Thoracic aorta (tissue), 2 donors: ENCODE measurements around the gene OR2A1. TPM values are rescaled to one million over a fixed set of nuclear protein-coding genes. Genes with fewer than 3 reads are reported as not detected.
"Not testable (repeated sequence)": the region's sequence is repeated elsewhere in the genome, so short reads cannot be mapped to it uniquely, and the experiment has no call there.

Source experiments
- ATAC-seq: fragments of 150-250 bp; one replicate; pipeline ENCODE4 v1.8.0; 2017; ENCODE audit warnings: low read depth; ENCODE audit not compliant: insufficient number of reproducible peaks, low FRiP score
- DNase-seq: peaks from one replicate; pipeline ENCODE4 v3.0.0-alpha.2; 2020; ENCODE audit warnings: low spot score
- H3K27ac ChIP-seq, 2 donors: fragments of 200-600 bp; sonication (generic); 1 replicate in 1 of 2; 2 replicates in 1 of 2; pipeline ENCODE4 v1.5.1; 2016; ENCODE audit warnings: mild to moderate bottlenecking in 2 of 2, moderate library complexity in 2 of 2
- H3K27me3 ChIP-seq: fragments of 200-600 bp; sonication (generic); replicated peaks from 2 replicates; pipeline ENCODE4 v1.6.0; 2016; ENCODE audit warnings: mild to moderate bottlenecking; ENCODE audit not compliant: insufficient read depth
- H3K36me3 ChIP-seq: fragments of 200-600 bp; sonication (generic); one replicate; pipeline ENCODE4 v1.5.1; 2016
- H3K4me1 ChIP-seq, 2 donors: fragments of 200-600 bp; sonication (generic); 1 replicate in 1 of 2; 2 replicates in 1 of 2; pipeline versions ENCODE4 v1.5.1 to v1.6.0; 2016; ENCODE audit warnings: low read depth in 2 of 2, mild to moderate bottlenecking in 1 of 2; ENCODE audit not compliant: control insufficient read depth in 1 of 2
- H3K4me3 ChIP-seq: fragments of 200-600 bp; sonication (generic); 2 replicates; pipeline ENCODE4 v1.5.1; 2016; ENCODE audit warnings: mild to moderate bottlenecking
- H3K9me3 ChIP-seq: fragments of 200-600 bp; sonication (generic); 2 replicates; pipeline ENCODE4 v1.5.1; 2016
- total RNA-seq, 2 donors: library from RNA; depleted of rRNA; stranded (reverse); fragments of >200 nt; gene quantifications; one replicate each; pipeline versions ENCODE4 v1.1.0 to v1.2.3, GENCODE V29; 2016

OR2A1 gene
- under 1 TPM in 1 of 2 donors, not detected in 1; 0.14 TPM for total RNA-seq

- not testable (repeated sequence) for H3K9me3 ChIP-seq, H3K27me3 ChIP-seq, H3K27ac ChIP-seq, H3K4me1 ChIP-seq, H3K36me3 ChIP-seq, ATAC-seq, DNase-seq, H3K4me3 ChIP-seq
Observed at GRCh38 chr7:144311872-144312469, at the start of gene OR2A1. TSS of gene OR2A1 (plus strand) at chr7:144312419. CDS start at chr7:144318125, 5,706 bp downstream.

GRCh38 chr7:144264692-144265091 is 47.5 kb upstream of the OR2A1 start, which contains the start of gene OR2A7:
TSS of gene OR2A7 (minus strand) at chr7:144264792. CDS start at chr7:144259628, 5,164 bp downstream.
- ATAC-seq, H3K9me3 ChIP-seq, H3K4me1 ChIP-seq, H3K27ac ChIP-seq, DNase-seq, H3K36me3 ChIP-seq, H3K4me3 ChIP-seq, H3K27me3 ChIP-seq: not testable (repeated sequence)

- not testable (repeated sequence) for H3K9me3 ChIP-seq, H3K27ac ChIP-seq, ATAC-seq, H3K27me3 ChIP-seq, H3K36me3 ChIP-seq, H3K4me1 ChIP-seq, H3K4me3 ChIP-seq, DNase-seq
Observed at GRCh38 chr7:144269188-144269587, 43.0 kb upstream of the OR2A1 start, which contains the start of gene CTAGE8. TSS of gene CTAGE8 (minus strand) at chr7:144269288. CDS start at chr7:144269250, 38 bp downstream.

- H3K9me3 ChIP-seq, H3K4me3 ChIP-seq, H3K27ac ChIP-seq, H3K36me3 ChIP-seq, ATAC-seq, H3K4me1 ChIP-seq, H3K27me3 ChIP-seq, DNase-seq: not testable (repeated sequence)
Observed at GRCh38 chr7:144275281-144275680, 36.9 kb upstream of the OR2A1 start.

GRCh38 chr7:144280010-144280409 is 32.2 kb upstream of the OR2A1 start:
- not testable (repeated sequence) for H3K4me1 ChIP-seq, H3K4me3 ChIP-seq, H3K27me3 ChIP-seq, H3K36me3 ChIP-seq, DNase-seq, H3K9me3 ChIP-seq, H3K27ac ChIP-seq
- peak; percentile 8 for ATAC-seq

GRCh38 chr7:144281981-144282380 is 30.2 kb upstream of the OR2A1 start:
- not testable (repeated sequence) for DNase-seq, H3K4me3 ChIP-seq, H3K27me3 ChIP-seq, ATAC-seq, H3K36me3 ChIP-seq, H3K4me1 ChIP-seq, H3K27ac ChIP-seq, H3K9me3 ChIP-seq

GRCh38 chr7:144282490-144282889 is 29.7 kb upstream of the OR2A1 start:
- not testable (repeated sequence) for DNase-seq, H3K36me3 ChIP-seq, H3K4me3 ChIP-seq, H3K27me3 ChIP-seq, H3K4me1 ChIP-seq, H3K9me3 ChIP-seq, H3K27ac ChIP-seq, ATAC-seq

GRCh38 chr7:144283716-144284115 is 28.5 kb upstream of the OR2A1 start:
- not testable (repeated sequence) for ATAC-seq, H3K9me3 ChIP-seq, H3K27ac ChIP-seq, H3K36me3 ChIP-seq, DNase-seq, H3K4me1 ChIP-seq, H3K27me3 ChIP-seq, H3K4me3 ChIP-seq

GRCh38 chr7:144287171-144287784 is 24.9 kb upstream of the OR2A1 start:
- H3K9me3 ChIP-seq, H3K4me3 ChIP-seq, H3K27ac ChIP-seq, H3K4me1 ChIP-seq, ATAC-seq, DNase-seq, H3K36me3 ChIP-seq, H3K27me3 ChIP-seq: not testable (repeated sequence)

GRCh38 chr7:144291607-144292006 is 20.6 kb upstream of the OR2A1 start:
- not testable (repeated sequence) for H3K4me1 ChIP-seq, DNase-seq, H3K27ac ChIP-seq, H3K36me3 ChIP-seq, ATAC-seq, H3K9me3 ChIP-seq, H3K27me3 ChIP-seq, H3K4me3 ChIP-seq

GRCh38 chr7:144292384-144293161 is 19.6 kb upstream of the OR2A1 start:
- not testable (repeated sequence) for H3K36me3 ChIP-seq, H3K9me3 ChIP-seq, H3K4me1 ChIP-seq, H3K4me3 ChIP-seq, H3K27ac ChIP-seq, H3K27me3 ChIP-seq, ATAC-seq, DNase-seq

- peak; percentile 45 for ATAC-seq
- not testable (repeated sequence) for H3K4me3 ChIP-seq, H3K4me1 ChIP-seq
Observed at GRCh38 chr7:144293794-144294499, 18.3 kb upstream of the OR2A1 start.

More at GRCh38 chr7:144293794-144294499, 18.3 kb upstream of the OR2A1 start:
- H3K27me3 ChIP-seq, H3K9me3 ChIP-seq, H3K36me3 ChIP-seq, H3K27ac ChIP-seq, DNase-seq: not testable (repeated sequence)
